HPDE6-E6E7 (cell line): Measurements from ENCODE around the gene LPAR3.

Source experiments
- DNase-seq: peaks from one replicate; pipeline ENCODE4 v3.0.0; 2011; ENCODE audit warnings: missing footprints; ENCODE audit errors: extremely low spot score

Gene LPAR3

GRCh38 chr1:84827976-84828375, 65.0 kb downstream of the LPAR3 start:
- no peak for DNase-seq

- no peak for DNase-seq
Measured at GRCh38 chr1:84827555-84827954, 65.5 kb downstream of the LPAR3 start.

GRCh38 chr1:84825161-84825560, 67.8 kb downstream of the LPAR3 start:
- no peak for DNase-seq

GRCh38 chr1:84823991-84824390, 69.0 kb downstream of the LPAR3 start:
- DNase-seq: no peak

- DNase-seq: no peak
Measured at GRCh38 chr1:84823511-84823910, 69.5 kb downstream of the LPAR3 start.

GRCh38 chr1:84810343-84810742, 82.7 kb downstream of the LPAR3 start:
- DNase-seq: no peak

- no peak for DNase-seq
Measured at GRCh38 chr1:84809023-84809422, 84.0 kb downstream of the LPAR3 start.

- no peak for DNase-seq
Measured at GRCh38 chr1:84803604-84804003, 89.4 kb downstream of the LPAR3 start.

GRCh38 chr1:84802567-84803232, 90.3 kb downstream of the LPAR3 start:
- no peak for DNase-seq

- DNase-seq: no peak
Measured at GRCh38 chr1:84800090-84801073, 92.6 kb downstream of the LPAR3 start.

GRCh38 chr1:84797603-84798002, 95.4 kb downstream of the LPAR3 start:
- DNase-seq: peak; percentile 34

- DNase-seq: no peak
Measured at GRCh38 chr1:84795966-84796600, 96.9 kb downstream of the LPAR3 start.

GRCh38 chr1:84795213-84795612, 97.8 kb downstream of the LPAR3 start:
- DNase-seq: no peak

- DNase-seq: no peak
Measured at GRCh38 chr1:84792421-84792820, 100.6 kb downstream of the LPAR3 start.

- DNase-seq: no peak
Measured at GRCh38 chr1:84789014-84789413, 104.0 kb downstream of the LPAR3 start.

- DNase-seq: peak; percentile 27
Measured at GRCh38 chr1:84785271-84786036, 107.6 kb downstream of the LPAR3 start.

- DNase-seq: no peak
Measured at GRCh38 chr1:84782881-84783280, 110.1 kb downstream of the LPAR3 start.

GRCh38 chr1:84781946-84782771, 110.8 kb downstream of the LPAR3 start:
- DNase-seq: peak; percentile 26

- peak; percentile 33 for DNase-seq
Measured at GRCh38 chr1:84780000-84780716, 112.8 kb downstream of the LPAR3 start.

GRCh38 chr1:84776639-84777038, 116.4 kb downstream of the LPAR3 start:
- no peak for DNase-seq
